DMS153 treated with DMSO at 0.1 percent for 48 hours (cell line): ENCODE measurements around the gene SPAG16.
"Not testable (repeated sequence)": the region's sequence is repeated elsewhere in the genome, so short reads cannot be mapped to it uniquely, and the experiment has no call there.

Experiments used
- DNase-seq: peaks from one replicate; lab custom pipeline; 2025; ENCODE audit not compliant: unreplicated experiment; lab: John Stamatoyannopoulos, UW

The SPAG16 gene

DNA sequence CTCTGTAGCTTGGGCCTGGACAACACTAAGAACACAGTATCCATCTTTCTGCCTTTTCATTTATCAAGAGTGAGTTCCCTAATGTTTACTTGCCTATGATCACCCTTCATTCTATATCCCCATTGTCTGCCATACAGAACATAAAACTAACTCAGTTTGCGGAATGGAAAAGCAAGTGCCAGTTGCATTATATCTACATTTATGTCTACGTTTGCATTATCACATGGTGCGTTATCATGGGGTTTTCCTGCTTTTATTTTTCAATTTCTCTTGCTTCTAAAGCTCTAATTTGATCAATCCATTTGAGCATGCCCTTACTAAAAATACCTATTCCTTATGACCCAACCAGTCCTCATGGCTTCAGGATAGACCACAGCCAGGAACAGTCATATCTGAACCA is 704.9 kb downstream of the SPAG16 start:
- no peak for DNase-seq

DNA sequence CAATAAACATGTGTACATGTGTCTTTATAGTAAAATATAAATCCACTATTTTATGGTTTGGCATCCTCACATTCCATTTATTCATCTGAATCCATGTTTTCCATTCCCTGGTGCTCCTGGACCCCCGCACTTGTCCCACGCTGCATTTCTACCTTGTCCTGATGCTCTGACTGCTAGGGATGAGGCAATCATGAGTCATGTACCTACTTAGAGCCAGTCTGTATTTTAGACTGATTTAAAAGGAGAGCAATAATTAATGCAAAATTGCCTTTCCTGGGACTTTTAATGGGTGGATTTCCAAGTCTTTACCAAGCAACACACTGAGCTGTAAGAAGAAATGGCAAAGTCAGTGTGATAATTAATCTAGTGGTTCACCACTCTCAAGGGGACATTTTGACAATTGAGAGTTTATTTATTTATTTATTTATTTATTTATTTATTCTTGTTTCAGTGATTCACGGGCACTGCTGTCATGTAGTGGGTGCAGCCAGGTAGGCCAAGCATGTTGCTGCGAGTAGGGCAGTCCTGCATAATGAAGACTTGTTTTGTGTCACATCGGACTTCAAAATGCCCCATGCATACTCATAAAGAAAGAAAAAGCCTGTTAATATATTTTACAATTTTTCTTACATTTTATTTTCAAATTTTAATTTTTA is 707.3 kb downstream of the SPAG16 start:
- no peak for DNase-seq

DNA sequence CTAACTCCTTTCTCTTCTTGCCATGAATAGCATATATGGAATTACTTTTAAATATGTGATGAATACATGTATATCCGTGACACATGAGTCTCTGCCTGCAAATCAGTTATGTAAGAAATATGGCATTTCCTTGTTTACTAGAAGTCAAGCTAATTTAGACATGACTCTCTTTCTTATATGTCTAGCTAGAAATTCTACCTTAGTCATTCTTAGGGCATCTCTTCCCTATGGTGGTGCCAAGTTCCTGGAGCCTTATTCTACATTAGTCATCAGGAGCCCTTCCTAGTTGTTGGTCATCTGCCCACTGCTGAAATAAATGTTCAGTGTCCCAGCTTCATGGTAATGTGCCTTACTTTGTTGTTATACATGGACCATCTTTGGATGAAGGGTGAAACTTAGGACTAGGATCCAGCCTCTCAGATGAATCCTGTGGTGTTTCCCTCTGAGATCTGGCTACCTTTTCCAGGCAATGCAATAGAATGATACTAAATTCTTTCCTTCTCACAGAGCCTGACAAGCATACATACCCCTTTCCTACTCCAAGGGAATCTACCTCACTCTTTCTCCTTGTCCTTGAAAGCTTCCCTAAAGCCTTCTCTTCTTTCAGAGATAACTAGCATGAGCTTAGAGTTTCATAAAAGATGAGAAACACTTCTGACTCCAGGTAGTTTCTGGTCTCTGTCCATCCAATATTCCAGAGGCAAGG is 711.3 kb downstream of the SPAG16 start:
- no peak for DNase-seq

DNA sequence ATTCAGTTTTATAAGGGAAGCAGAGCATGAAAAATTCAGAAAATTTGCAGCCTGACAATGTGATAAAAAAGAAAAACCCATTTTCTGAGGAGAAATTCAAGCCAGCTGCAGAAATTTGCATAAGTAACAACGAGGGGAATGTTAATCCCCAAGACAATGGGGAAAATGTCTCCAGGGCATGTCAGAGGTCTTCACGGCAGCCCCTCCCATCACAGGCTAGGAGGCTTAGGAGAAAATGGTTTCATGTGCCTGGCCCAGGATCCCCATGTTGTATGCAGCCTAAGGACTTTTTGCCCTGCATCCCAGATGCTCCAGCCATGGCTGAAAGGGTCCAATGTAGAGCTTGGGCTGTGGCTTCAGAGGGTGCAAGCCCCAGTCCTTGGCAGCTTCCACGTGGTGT is 714.7 kb downstream of the SPAG16 start:
- not testable (repeated sequence) for DNase-seq

DNA sequence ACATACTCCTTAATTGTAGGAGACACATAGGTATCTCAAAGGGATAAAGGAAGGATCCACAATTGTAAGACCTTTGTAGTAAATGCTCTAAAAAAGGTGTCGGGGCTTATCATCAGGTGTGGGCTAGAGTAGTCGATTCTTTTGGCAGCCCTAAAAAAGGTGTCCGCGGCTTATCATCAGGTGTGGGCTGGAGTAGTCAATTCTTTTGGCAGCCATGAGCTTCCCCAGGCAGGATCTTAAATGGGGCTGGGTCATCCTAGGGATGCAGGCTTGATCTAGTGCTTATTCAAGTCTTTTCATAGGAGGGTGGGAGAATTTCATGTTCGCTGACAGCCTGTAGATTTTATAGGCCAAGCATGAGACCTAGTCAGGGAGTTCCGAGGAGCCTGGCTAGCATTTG is 720.2 kb downstream of the SPAG16 start:
- DNase-seq = no peak

DNA sequence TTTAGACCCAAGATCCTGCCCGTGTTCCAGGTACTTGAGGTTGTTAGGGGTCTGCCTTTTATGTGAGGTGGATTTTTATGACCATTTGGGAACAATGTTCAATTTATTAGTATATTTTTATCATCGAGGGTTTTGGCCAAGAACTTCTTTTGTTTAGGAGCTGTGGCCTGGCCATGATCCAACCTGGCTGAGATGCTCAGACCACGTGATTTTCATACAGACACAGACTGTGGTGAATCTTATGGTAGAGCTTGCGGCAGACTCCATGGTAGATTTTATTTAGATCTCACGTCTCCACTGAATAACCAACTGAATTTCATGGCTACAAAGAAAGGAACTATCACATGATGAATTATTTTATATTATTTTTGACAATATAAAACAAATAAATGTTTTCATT is 721.1 kb downstream of the SPAG16 start:
- DNase-seq = no peak

DNA sequence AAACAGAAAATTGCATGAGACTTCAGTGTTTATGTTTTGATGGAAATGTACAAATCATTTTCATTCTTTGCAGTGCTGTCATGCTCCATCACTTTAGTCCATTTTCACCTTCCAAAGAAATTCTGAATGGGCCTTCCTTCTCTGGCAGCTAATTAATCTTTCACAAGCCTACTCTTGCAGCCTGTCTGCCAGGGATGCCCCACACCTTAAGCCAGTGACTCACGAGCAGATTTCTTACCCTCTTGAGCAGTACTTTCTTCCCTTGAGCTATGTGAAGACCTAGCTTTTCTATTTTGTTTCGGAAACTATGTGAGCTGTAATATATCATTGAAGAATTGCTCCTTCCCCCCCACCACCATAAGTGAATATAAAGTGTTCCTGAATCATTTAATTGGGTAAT is 722.3 kb downstream of the SPAG16 start:
- no peak for DNase-seq

DNA sequence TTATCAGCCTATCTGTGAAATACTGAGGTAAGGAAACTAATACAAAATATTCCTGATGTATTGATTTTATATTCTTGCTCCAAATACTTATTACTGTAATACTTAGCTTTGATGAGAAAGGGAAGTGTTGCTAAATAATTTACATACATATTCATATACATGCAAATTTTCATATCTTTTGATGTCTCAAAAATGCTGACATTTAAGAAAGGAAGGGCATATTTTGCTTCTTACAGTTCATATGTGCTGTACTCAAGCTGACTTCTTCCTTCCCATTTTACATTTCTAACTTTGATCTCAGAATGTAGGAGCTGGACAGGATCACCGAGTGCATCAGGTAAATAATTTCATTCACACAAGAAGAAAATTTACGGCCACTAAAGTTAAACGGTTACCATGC is 727.4 kb downstream of the SPAG16 start:
- no peak for DNase-seq

DNA sequence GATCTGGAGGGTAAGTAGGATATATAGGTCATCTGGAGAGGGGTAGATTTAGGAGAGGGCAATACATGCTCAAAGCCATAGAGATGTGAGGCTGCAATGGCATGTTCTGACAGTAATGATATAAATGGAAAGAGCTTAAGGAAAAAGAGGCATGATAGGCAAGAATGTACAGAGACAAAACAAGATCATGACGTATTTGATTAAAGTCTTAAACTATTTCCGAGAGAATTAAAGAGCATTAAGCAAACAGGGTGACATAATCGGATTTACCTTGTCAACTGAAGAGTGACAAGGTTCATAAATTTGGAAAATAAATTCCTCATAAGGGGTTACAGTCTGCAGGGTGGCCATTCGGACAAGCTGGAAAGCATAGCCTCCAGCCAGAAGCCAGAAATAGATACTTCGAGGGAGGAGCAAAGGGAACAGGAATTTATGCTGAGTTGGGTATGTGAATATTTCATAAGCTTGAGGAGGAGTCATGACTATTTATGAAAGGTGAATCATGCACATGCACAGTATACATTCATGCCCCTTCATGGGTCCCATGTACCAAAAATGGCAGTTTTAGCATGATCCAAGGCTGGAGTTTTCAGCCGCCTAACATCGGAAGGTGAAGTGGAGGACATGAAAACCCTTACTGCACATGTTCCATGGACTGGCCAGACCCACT is 730.4 kb downstream of the SPAG16 start:
- DNase-seq = no peak

DNA sequence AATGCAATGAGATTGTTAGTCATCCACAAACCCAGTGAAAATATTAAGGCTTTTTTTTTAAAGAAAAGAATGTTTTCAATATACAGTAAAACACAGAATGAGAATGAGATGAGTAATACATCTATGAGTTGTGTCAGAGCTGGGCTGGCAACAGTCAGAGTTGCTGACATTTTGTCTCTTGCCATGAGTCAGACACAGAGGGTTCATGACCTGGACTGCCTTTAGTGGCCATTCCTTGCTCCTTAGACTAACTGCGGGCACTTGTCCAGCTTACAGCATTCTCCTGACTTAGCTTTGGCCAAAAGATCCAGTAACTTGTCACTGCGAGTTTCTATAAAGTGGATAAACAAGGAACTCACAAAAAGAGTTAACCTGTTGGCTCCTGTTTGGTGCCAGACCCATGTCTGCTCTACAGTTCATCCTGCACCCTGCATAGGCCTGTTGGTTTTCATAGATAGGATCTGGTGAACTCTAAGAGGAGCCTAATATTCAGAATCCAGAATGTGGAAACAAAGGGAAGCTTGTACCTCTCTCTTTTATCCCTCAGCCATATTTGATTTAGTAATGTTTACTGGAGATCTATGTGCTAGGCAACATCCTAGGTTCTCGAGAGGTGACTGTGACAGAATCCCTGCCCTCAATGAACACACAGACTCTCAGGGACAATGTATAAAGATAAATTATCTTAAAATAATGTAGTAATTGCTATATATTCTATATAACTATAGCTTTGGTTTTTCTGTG is 735.1 kb downstream of the SPAG16 start:
- no peak for DNase-seq

DNA sequence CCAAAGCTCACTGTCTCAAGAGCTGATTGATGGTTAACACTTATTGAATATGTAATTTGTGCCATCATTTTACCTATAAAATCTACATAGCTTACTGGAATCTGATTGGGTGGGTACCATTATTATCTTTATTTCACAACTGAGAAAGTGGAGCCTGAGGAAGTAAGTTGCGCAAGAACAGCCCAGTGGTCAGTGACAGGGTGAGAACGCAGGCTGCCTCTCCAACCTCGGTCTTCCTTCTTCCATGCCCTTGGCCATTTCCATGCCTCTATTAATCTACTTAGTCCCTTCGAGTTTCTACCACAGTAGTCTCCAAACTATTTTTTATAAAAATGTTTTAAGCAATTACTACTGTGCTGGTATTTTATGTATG is 735.7 kb downstream of the SPAG16 start:
- no peak for DNase-seq

DNA sequence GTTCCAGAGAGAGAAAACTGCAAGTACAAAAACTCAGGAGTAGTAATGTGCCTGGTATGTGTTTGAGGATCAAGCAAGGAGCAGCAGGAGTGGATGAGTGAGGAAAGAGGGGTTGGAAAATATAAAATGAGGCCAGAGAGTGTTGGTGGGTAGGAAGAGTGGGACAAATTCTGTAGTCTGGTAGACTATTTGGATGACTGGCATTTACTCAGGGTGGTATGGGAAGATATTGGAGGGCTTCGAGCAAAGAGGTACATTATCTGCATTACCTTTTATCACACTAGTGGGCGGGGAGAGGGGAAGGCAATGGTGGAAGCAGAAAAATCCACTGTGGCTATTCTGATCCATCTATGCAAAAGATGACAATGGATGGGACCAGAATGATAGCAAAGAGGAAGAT is 744.9 kb downstream of the SPAG16 start:
- DNase-seq = no peak

DNA sequence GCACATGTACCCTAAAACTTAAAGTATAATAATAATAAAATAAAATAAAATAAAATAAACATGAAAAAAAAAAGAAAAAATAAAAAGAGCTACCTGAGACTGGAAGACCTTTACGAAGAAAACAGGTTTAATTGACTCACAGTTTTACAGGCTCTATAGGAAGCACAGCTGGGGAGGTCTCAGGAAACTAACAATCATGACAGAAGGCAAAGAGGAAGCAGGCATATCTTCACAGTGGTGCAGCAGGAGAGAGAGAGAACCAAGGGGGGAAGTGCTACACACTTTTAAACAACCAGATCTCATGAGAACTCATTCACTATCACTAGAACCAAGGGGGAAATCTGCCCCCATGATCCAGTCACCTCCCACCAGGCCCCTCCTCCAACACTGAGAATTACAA is 747.3 kb downstream of the SPAG16 start:
- no peak for DNase-seq

DNA sequence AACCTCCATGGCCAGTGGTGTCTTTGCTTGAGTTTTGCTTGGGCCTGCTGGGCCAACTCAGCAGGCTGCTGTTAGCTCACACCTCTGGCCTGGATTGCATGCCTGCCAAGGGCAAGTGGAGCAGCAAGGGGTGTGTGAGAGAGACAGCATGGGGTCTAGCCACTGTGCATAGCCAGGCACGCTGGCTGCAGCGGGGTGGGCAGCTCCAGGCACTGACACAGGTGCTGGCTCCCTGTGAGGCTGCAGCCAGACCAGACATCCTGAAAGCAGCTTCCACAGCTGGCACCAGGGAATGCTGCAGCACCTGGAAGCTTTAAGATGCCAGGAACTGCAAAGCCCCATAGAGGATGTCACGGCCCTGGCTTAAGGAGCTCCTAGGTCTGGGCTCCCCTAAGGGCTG is 750.2 kb downstream of the SPAG16 start:
- DNase-seq = no peak

DNA sequence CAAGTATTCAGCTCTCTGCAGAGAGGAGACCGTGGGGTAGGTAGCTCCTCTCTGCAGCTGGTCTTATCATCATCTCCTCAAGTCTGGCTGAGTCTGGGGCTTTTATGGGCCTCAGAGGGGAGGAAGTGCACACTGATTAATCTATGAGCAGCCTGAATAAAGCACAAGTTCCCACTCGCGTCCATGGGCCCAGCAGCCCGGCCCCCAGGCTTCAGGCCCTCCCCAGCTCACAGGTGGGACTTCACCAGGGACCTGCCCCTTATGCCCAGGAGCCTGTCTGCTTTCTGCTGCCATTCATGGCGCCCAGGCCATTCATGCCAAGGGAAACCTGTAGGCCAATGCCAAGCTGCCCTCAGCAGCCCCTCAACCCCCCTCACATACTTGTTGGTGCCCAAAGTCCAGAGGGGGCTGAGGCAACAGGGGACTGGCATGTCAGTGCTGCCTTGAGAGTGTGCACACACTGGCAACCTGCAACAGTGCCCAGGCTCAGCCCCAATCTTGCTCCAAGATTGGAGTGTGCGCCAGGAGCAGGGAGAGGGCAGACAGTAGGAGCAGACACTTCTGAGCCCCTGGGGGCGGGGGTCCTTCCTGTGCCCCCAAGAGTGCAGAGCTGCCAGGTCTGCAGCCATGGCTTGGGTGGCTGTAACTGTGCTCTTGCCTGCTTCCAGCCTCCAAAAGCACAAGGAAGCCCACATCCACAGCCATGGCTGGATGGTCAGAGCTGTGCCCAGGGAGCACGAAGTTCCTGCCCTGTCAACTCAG is 751.0 kb downstream of the SPAG16 start:
- no peak for DNase-seq

DNA sequence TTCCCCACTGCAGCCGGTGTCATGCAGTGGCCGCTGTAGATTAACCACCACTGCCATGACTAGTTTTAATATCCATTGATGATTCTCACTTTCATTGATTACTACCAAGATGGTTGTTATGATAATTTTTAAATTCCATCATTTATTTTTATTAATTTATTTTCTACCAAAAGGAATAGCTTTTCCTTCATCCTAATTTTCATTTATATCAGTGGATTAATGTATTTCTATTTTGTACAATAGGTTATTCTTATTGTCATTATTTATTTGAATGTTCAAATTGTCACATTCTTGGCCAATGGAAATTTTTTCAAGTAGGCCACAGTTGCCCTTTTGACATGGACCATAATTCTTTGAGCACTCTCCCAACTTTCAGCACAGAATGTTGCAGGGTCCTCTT is 751.7 kb downstream of the SPAG16 start:
- no peak for DNase-seq

DNA sequence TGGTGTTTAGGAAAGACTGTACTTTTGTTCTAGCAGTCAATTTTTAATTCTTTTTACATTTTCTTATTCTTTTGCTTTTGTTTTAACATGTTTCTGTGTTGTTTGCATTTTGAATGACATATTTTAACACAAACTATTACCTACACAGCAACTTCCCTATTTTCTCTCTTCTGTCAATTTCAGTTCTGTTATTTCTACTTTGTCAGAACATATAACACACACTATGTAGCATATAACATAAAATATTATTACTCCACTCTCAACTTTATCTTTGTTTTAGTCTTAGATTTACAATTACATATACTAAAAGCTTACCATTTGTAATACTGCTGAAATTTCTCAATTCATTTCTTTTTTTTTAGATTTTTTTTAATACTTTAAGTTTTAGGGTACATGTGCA is 753.9 kb downstream of the SPAG16 start:
- no peak for DNase-seq

DNA sequence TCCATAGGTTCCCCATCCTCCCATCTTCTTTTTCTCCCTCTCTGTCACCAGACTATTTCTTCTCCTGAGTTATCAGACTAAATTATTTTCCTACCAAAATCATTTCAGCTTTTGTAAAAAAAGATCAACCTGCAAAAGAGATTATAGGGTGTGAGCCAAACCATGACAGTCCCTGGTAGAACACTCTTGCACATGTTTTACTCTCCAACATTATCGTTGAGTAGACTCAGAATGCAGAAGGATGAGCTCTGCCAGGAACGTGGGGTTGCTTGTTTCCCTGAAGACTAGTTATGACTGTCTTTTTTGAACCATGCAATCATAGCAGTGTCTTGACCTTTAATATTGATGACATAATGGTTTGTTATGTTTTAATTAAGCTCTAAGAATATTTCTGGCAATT is 766.5 kb downstream of the SPAG16 start:
- DNase-seq = no peak

DNA sequence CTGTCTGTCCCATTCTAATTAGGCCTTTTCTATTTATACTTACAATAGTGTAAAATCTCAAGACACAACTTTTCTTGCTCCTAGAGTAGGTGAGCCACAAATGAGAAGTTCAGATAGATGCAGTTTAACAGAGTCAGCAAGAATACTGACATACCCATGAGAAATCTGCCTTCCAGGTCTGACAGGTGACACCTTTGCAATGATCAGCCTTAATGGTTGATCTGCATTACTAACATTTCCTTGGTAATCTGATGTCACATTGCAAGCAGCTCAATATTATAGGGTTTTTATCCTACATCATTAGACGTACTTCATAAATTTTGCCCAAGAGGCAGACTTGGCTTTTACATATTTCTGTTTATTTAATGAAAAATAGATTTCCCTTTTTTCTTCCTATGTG is 767.3 kb downstream of the SPAG16 start:
- no peak for DNase-seq

DNA sequence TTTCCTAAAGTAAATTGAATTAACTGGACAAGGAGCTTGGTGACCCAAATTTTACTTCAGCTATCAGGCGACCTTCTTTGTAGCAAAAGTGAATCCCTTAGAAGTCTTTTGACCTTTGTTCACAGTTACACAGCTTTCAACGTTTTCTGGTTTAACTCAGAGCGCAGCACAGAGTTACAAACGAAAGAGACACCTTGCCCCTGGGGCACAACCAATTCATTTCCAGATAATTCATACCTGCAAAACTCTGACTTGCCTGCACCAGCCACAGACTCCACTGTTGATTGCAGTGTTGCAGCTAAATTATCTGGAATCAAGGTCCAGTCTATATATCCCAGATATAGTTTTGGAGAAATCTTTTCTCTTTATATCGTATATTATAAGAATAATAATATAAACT is 768.0 kb downstream of the SPAG16 start:
- no peak for DNase-seq

DNA sequence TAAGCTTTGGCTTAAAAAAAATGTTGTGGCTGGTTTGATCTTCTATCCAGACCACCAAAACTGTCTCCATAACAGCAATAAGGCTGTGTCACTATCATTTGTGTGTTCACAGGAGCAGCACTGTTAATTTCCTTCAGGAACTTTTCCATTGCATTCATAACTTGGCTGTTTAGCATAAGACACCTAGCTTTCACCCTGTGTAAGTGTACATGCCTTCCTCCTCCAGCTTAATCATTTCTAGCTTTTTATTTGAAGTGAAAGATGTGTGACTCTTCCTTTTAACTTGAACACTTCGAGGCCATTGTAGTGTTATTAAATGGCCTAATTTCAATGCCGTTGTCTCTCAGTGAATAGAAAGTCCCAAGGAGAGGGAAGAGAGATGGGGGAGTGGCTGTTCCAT is 773.7 kb downstream of the SPAG16 start:
- DNase-seq = no peak
